PFSK-1 (cell line): ENCODE data around the gene FAM177A1.

ENCODE experiments used
- FOXP2 ChIP-seq: optimal IDR thresholded peaks from 2 replicates; pipeline ENCODE3; 2011; ENCODE audit warnings: borderline replicate concordance, control low read depth, inconsistent platforms; ENCODE audit not compliant: insufficient read depth; ENCODE audit errors: extremely low read length, extremely low read depth
- POLR2AphosphoS5 ChIP-seq: IDR thresholded peaks from 2 replicates; pipeline ENCODE4 v1.6.1; 2012; ENCODE audit warnings: low read depth, mild to moderate bottlenecking, control low read depth, low read length, moderate library complexity
- SIN3A ChIP-seq: IDR thresholded peaks from 2 replicates; pipeline ENCODE4 v1.6.1; 2012; ENCODE audit warnings: mild to moderate bottlenecking, low read length, moderate library complexity, borderline replicate concordance; ENCODE audit not compliant: insufficient read depth
- TAF1 ChIP-seq: IDR thresholded peaks from 2 replicates; pipeline ENCODE4 v1.6.1; 2012; ENCODE audit warnings: low read length, control low read depth, borderline replicate concordance; ENCODE audit not compliant: insufficient read depth
- TF ChIP-seq, protein P1 (sequence below), 2 experiments: IDR thresholded peaks; 2 replicates each; pipeline versions ENCODE4 v1.6.1 to v1.8.0; 2011 to 2012; ENCODE audit warnings: low read depth in 2 of 2, low read length in 2 of 2, control low read depth in 1 of 2, inconsistent platforms in 1 of 2, mild to moderate bottlenecking in 1 of 2, moderate library complexity in 1 of 2; ENCODE audit not compliant: insufficient read depth in 1 of 2

FAM177A1 gene

DNA sequence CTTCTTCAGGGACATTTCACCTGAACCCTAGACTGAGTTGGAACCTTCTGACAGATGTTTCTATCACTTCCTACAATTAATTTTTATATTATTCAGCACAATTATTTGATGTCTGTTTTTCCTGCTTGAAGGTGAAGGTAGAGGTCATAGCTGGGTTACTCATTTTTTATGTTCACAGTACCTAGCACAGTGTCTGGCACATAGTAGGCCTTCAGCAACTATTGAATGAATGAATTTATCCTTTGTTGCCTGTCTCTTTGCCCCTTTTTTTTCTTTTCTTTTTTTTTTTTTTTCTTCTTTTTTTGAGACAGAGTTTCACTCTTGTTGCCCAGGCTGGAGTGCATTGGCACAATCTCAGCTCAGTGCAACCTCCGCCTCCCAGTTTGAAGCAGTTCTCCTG is 29.5 kb upstream of the FAM177A1 start:
- TF ChIP-seq SIN3A (no peak), POLR2AphosphoS5 (no peak), FOXP2 (no peak), TAF1 (no peak)
- TF ChIP-seq, protein P1, sequence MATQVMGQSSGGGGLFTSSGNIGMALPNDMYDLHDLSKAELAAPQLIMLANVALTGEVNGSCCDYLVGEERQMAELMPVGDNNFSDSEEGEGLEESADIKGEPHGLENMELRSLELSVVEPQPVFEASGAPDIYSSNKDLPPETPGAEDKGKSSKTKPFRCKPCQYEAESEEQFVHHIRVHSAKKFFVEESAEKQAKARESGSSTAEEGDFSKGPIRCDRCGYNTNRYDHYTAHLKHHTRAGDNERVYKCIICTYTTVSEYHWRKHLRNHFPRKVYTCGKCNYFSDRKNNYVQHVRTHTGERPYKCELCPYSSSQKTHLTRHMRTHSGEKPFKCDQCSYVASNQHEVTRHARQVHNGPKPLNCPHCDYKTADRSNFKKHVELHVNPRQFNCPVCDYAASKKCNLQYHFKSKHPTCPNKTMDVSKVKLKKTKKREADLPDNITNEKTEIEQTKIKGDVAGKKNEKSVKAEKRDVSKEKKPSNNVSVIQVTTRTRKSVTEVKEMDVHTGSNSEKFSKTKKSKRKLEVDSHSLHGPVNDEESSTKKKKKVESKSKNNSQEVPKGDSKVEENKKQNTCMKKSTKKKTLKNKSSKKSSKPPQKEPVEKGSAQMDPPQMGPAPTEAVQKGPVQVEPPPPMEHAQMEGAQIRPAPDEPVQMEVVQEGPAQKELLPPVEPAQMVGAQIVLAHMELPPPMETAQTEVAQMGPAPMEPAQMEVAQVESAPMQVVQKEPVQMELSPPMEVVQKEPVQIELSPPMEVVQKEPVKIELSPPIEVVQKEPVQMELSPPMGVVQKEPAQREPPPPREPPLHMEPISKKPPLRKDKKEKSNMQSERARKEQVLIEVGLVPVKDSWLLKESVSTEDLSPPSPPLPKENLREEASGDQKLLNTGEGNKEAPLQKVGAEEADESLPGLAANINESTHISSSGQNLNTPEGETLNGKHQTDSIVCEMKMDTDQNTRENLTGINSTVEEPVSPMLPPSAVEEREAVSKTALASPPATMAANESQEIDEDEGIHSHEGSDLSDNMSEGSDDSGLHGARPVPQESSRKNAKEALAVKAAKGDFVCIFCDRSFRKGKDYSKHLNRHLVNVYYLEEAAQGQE (IDR thresholded peaks at IDR 0.05; ENCODE audit: insufficient read depth in 1 of 2, low read depth in 2 of 2, low read length in 2 of 2) = no peak

DNA sequence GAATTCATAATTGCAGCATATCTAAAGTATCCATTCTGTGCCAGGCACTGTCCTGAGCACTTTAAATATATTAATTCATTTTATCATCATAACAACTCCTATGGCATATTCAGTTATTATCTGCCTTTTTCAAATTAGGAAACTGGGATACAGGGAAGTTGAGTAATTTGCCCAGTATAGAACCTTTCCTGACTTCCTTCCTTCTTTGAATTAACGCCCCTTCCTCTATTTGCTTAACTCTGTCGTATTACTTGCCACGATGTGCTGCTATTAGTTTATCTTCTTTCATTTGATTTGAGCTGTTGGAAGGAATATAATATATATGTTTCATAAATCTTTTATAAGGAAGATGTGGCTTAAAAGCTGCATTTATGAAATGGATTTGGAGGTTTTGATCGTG is 25.4 kb upstream of the FAM177A1 start:
- TF ChIP-seq, protein P1 (IDR thresholded peaks at IDR 0.05; ENCODE audit: insufficient read depth in 1 of 2, low read depth in 2 of 2, low read length in 2 of 2) = no peak
- TF ChIP-seq SIN3A = no peak
- TF ChIP-seq POLR2AphosphoS5 = no peak
- no peak for TF ChIP-seq TAF1
- TF ChIP-seq FOXP2 = no peak

DNA sequence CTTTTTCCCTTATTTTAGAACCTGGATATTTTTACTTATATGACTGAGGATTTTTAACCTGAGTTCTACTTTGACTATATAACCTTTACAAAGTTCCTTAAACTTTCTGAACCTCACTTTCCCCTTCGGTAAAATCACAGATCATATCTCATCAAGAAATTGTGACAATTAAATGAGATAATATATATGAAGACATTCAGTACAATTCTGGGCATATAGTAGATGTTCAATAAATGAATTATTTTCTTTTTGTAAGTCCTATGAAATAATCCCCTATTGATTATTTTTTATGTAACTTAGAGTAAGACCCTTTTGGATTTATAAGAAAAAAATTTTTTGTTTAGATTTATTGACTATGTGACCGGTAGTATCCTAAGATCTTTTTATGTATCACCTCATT is 17.6 kb upstream of the FAM177A1 start:
- TF ChIP-seq, protein P1 (IDR thresholded peaks at IDR 0.05; ENCODE audit: insufficient read depth in 1 of 2, low read depth in 2 of 2, low read length in 2 of 2) = no peak
- TF ChIP-seq TAF1 = no peak
- TF ChIP-seq POLR2AphosphoS5 = no peak
- TF ChIP-seq FOXP2 = no peak
- TF ChIP-seq SIN3A = no peak

DNA sequence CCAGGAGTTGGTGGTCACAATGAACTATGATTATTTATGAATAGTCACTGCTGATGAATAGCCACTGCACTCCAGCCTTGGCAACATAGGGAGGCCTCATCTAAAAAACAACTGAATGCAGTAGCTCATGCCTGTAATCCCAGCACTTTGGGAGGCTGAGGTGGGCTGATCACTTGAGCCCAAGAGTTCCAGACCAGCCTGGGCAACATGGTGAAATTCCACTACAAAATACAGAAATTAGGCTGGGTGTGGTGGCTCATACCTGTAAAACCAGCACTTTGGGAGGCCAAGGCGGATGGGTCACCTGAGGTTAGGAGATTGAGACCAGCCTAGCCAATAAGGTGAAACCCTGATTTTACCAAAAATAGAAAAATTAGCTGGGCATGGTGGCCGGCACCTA is 13.5 kb upstream of the FAM177A1 start:
- TF ChIP-seq SIN3A (no peak), POLR2AphosphoS5 (no peak), TAF1 (no peak), FOXP2 (no peak)
- TF ChIP-seq, protein P1 (IDR thresholded peaks at IDR 0.05; ENCODE audit: insufficient read depth in 1 of 2, low read depth in 2 of 2, low read length in 2 of 2) = no peak

DNA sequence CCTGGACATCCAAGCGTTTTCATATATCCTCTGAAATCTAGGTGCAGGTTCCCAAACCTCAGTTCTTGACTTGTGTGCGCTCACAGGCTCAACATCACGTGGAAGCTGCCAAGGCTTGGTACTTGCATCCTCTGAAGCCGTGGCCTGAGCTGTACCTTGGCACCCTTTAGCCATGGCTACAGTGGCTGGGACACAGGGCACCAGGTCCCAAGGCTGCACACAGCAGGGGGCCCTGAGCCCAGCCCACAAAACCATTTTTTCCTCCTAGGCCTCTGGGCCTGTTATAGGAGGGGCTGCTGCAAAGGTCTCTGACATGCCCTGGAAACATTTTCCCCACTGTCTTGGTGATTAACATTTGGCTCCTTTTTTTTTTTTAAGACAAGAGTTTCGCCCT is 11.6 kb upstream of the FAM177A1 start:
- TF ChIP-seq FOXP2 (no peak), SIN3A (no peak), POLR2AphosphoS5 (no peak), TAF1 (no peak)
- TF ChIP-seq, protein P1 (IDR thresholded peaks at IDR 0.05; ENCODE audit: insufficient read depth in 1 of 2, low read depth in 2 of 2, low read length in 2 of 2) = no peak
